COLO668 (cell line): ENCODE data around the gene CPSF4L.
A peak's percentile ranks its signal among the peaks of the same experiment; 100 is the strongest.

ENCODE experiments used
- DNase-seq: peaks from one replicate; lab custom pipeline; 2025; ENCODE audit not compliant: unreplicated experiment; lab: John Stamatoyannopoulos, UW

The CPSF4L gene

DNA sequence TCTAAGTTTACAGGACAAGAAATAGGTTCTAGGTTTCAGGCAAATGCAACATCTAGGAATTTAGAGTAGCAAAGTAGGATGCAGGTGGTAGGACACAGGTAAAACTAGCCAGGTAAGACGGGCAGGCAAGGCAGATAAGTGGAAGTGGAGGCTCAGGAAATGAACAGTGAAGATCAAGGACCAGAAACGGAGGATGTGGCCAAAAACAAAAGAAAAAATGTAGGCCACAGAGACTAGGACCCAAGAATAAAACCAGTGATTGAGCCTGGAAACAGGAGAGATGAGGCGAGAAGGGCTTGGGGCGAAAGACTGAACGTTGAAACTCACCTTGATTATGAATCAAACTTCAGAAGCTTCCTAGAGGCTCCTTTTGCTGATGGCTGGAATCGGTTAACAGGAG is 24.0 kb downstream of the CPSF4L start:
- no peak for DNase-seq

DNA sequence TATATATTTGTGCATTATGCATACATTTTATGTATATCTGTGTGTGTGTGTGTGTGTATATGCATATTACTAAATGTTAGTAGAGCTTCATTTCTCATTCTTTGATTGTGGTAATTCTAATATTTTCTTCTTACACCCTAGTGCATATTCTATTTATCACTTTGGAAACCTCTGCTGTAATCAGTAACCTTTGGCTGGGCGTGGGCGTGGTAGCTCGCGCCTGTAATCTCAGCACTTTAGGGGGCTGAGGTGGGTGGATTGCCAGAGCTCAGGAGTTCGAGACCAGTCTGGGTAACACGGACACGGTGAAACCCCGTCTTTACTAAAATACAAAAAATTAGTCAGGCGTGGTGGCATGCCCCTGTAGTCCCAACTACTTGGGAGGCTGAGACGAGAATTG is 26.9 kb downstream of the CPSF4L start:
- no peak for DNase-seq

DNA sequence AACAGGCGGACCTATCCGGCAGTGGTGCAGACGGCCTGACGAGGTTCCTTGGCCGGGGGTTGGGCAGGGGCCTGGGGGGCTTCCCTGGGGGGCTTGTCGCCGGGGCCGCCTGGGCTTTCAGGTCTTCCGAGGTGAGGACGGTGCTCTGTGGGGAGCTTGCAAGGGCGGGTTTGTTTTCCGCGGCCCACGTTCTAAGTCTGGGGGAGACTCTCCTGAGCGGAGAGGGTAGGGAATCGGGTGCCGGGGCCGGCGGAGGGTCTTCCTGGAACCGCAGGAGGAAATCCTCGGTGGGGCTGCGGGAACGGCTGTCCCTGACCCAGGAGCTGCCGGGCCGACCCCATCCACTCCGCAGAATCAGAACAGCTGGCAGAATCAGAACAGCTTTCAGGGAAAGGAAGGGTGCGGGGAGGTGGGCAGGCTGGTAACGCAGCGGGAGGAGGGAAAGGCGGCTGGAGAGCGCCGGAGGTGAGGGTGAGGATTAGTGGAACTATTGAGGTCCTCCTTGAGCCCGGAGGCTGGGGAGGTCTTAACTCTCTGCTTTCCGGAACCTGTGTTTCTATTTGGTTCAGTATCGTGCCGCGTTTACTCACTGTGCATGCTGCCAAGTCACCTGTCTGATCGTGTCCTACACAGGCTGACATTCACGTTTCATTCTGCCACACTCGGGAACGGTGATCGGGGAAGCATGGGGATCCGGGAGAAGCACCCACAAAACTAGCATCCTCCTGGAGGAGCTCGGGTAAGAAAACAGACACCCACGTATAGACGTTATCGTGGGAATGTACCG is 28.9 kb downstream of the CPSF4L start:
- peak; percentile 51 for DNase-seq

DNA sequence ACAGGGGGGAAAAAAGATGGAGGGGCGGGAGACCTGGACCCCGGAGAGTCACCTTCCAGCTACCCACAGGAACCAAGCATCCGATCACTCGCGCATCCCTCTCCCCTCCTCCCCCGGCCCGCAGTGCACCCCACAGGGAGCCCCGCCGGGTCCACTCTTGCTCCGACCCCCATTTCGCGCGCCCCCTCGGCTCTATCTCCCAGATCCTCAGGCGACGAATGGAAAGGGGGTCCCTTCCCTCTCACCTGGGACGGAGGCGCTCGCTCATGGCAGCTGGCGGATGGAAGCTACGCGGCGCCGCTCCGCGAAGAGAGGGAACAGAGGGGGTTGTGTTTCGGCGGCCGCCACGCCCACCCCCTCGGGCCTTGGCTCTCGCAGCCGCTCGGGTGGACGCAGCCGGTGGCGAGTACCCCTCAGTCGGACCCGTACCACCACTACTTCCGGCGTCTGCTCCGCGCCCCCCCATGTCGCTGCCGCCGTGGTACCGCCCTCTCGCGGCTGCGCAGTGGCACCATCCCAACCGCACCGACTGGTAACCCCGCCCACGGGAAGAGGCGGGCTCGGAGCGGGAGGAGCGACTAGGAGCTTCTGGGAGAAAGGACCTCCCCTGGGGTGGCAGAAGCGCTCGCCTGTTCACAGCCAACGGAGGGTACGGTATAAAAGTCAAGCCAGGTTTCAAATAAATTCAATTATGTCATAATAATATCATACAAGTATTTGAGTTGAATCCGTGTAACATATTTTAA is 29.7 kb downstream of the CPSF4L start:
- DNase-seq = peak; percentile 91

DNA sequence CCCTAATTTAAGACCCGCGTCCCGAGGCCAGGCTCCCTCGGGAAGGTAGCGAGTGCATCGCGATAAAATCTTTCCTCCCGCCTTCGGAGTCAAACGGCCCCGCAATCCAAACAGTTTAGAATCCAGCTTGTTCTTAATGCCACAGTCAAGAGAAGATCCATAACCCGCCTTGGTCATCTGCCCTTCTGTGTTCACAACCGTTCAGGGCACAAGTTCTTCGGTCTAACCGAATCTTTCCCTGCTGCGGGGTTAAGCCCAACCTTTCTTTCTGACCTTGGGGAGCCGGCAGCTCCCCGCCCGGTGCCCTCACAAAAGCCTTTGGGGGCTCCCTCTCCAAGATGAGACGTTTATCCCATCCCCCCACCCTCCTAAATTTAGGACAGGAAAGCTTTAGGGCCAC is 30.3 kb downstream of the CPSF4L start:
- no peak for DNase-seq

DNA sequence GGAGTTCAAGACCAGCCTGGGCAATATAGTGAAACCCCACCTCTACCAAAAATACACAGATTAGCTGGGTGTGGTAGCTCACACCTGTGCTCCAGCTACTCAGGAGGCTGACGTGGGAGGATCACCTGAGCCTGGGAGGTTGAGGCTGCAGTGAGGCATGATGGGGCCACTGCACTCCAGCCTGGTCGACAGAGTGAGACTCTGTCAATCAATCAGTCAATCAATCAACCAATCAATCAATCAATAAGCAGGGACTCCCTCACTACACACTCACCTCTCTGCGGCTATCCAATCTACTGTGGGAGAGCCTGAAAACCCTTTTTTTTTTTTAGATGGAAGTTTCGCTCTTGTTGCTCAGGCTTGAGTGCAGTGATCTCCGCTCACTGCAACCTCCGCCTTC is 31.6 kb downstream of the CPSF4L start:
- DNase-seq = no peak

DNA sequence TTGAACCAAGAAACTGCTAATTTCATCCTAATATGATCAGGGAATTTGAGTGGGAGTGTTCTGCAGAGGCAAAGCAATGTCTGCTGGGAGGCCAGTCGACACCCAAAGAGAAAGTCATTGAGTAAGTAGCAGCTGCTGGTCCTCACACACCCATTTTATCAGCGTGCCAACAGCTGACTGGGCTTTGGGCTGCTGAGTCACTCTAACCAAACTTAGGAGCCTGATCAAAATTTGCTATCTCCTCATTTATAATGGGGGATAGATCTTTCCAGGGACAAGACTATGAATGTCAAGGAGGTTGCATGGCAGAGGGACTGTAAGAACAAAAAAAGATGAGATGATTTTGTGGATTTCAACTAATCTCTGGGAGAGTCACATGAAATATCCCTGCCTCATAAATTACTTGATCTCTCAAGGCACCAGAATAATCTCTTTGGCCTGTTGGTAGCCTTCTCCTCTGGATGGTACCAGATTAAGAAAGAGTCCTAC is 32.9 kb downstream of the CPSF4L start:
- peak; percentile 40 for DNase-seq

DNA sequence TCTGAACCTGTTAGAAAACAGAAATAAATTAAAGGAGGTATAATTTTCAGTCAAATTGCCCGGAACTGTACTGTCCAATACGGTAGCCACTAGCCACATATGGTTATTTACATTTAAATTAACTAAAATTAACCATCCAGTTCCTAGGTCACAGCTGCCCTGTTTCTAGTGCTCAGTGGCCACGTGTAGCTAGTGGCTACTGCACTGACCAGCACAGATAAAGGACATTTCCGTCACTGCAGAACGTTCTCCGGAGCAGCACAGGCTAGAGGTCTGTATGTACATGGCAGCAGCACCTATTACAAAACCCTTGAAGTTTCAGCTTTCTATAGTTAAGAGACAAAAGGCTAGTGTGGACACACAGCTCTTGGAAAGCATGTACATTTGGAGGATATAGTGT is 33.7 kb downstream of the CPSF4L start:
- no peak for DNase-seq

DNA sequence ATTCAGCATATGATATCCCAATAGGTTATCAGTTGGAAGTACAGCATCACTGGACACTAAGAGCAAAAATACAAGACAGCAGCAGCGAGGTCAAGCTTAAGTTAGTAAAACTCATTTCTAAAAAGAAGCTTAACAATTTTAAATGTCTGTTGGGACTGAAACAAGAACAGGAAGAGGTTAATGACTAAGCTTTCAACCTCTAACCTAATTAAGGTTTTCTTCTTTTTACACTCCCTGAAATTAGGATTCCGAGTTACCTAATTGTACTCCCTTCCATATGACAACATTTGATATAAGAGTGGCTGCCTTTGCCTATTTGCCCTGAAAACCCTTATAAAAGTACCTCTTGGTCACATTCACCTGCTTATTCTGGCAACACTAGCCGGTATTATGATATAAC is 34.3 kb downstream of the CPSF4L start:
- DNase-seq = no peak

DNA sequence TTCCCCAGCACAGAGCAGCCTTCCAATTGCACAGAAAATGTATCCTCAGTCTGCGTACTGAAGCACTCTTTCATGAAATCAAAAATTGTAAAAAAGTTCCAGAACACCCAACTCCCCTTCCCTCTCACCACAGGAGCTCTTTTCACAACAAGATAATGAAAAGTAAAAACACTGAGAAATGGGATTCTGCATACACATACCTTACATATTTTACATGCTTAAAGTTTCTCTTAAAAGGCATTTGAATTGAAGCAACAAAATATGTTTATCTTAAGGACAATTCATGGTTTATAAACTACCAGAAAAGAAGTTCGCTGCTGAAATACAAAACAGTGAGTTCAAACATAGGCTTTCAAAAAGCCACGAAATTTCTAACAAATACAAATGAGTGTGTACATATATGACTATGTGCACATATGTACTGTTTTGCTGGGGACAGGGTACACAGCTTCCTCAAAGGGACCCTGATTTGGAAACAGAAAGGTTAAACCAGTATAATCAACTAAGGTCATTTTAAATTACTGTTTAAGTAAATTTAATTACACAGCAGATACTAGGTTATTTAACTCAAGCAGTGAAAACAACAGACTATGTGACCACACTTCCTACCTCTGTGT is 35.0 kb downstream of the CPSF4L start:
- DNase-seq = no peak

DNA sequence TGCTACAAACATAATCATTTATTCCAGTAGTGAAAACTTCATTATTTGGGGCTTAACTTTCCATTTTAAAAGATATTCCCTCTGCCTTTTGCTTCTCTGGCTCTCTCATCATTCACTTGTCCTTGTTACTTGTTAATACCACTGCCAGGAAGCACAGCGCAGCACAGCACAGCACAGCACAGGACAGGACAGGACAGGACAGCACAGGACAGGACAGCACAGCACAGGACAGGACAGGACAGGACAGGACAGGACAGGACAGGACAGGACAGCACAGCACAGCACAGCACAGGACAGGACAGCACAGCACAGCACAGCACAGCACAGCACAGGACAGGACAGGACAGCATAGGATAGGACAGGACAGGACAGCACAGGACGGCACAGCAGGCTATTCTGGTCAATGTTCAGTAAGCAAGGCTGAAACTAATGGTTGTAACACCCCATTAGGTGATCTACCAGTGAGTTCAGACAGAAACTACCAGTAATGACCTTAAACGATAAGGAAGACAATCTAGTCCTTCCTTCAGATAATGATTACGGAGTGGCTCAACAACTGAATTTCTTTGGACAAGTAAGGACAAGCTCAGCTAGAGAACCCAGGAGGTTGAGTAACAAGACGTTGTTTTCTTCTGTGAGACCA is 36.9 kb downstream of the CPSF4L start:
- no peak for DNase-seq

DNA sequence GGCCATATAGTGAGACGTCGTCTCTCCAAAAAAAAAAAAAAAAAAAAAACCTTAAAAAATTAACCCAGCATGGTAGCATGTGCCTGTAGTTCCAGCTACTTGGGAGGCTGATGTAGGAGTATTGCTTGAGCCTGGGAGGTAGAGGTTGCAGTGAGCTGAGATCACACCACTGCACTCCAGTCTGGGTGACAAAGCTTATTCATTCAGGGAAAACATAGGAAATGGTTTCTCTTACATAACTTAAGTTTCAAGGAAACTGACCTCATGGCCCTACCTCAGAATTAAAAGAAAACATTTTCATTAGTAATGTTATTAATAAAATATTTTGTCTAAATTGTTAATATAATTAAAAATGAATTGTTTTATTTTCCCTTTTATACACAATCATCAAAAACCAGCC is 37.4 kb downstream of the CPSF4L start:
- DNase-seq = no peak

DNA sequence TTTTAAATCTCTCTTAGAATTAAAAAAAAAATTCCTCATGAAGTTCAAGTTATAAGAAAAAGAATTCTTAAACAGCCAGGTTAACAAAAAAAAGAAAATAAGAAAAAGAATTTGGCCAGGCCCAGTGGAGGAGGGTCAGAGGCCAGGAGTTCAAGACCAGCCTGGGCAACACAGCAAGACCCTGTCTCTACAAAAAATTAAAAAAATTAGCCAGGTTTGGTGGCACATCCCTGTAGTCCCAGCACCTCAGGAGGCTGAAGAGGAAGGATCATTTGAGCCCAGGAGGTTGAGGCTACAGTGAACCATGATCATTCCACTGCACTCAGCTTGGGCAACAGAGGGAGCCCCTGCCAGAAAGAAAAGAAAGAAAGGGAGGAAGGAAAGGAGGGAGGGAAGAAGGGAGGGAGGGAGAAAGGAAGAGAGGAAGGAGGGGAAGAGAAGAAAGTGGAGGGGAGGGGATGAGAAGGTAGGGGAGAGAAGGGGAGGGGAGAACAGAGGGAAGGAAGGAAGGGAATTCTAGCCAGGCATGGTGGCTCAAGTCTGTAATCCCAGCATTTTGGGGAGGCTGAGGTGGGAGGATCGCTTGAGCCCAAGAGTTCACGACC is 38.0 kb downstream of the CPSF4L start:
- DNase-seq = no peak

DNA sequence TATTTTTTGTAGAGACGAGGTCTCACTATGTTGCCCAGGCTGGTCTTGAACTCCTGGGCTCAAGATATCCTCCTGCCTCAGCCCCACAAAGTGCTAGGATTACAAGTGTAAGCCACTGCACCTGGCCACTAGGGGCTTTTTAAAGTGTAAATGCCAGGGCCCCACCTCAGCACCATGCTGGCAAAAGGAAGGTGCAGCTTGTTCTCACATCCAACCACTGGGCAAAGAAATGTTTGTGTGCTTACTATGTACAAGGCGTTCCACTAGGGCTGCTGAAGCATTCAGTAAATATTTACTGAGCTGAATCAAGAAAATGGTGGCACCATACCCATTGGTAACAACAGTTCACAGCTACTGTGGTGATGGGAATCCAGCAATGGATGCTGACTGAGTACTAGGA is 46.2 kb downstream of the CPSF4L start:
- DNase-seq = peak; percentile 17

DNA sequence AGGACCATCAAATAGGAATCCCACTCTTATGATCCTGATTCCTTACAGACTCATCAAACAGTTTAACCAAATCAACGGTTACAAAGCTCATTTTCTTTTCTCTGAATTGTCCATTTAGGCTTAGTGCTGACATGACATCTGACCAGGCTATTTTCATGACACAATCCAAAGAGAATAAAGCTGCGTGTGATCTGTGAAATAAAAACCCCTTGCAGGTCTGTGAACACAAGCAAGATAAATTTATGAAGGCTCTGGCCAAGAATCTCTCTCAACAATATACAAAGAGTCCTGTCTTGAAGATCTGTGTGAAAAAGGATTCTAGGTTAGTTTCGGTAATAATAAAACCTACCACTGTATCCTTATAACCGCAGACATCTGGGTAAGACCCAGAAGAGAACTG is 46.8 kb downstream of the CPSF4L start:
- no peak for DNase-seq

DNA sequence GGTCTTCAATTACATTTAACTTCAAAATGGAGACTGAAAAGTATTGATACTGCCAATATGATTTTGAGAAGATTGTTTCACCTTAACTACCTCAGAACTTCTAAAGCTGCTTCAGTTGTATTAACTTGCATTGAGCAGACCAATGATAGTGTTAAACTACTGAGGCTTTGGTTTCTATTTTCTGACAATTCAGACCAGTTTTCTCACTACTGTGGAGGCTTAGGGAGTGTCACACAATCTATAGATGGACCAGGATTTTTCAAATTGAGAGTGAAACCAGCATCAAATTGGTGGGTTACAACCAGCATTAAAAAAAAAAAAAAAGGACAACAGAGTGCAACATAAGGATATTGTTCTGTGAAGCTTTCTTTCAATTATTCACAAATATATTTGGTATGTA is 47.7 kb downstream of the CPSF4L start:
- no peak for DNase-seq

DNA sequence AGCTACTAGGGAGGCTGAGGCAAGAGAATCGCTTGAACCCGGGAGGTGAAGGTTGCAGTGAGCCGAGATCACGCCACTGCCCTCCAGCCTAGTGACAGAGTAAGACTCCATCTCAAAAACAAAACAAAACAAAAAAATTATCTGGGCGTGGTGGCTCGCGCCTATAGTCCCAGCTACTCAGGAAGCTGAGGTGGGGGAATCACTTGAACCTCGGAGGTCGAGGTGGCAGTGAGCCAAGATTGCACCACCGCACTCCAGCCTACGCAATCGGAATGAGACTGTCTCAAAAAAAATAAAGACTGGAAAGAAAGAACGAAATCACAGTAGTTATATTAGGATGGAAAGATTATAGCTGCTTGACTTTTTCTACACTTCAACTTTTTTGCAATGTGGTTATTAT is 49.9 kb downstream of the CPSF4L start:
- DNase-seq = no peak

DNA sequence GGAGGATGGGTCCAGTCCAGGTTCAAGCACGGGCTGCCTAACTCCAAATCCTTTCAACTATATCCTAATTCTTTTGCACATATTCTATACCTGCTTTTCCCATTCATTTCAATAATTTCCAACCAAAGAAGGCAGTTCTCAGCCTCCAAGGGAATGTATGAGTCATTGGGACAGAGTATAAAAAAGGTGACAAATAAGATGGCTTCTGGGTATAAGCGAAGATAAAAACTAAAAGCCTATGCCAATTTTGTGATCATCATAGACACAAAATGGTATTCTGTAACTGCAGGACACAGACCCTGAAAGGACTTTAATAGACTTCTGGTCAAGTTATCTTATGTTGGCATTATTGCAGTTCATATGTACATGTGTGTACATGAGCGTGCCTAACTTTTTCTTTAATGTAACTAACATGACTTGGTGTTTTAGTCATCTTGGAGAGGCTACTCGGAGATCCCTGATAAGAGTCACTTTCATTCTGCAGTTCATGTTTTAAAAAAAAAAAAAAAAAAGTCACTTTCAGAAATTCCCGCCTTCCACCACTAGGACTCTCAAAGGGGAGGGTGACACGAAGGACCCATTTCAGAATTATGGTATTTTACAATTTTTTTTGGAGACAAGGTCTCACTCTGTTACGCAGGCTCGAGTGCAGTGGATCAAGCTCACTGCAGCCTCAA is 51.5 kb downstream of the CPSF4L start:
- DNase-seq = no peak

DNA sequence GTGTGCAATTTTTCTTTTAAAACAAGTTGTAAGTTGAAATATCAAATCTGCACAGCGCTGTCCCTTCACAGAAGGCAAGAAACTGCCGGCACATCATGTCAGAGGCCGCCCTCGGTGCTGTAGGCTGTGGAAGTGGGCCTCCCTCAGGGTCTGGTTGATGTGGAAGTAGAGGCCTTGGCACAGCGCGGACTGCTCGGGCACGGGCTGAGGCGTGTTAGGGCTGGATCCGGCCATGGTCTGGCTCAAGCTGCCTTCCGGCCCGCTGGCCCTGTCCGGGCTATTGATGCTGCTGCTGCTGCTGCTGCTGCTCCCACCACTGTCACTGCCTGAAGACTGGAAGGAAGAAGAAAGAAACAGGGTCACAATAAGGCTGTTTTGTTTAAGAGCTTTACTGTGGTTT is 52.2 kb downstream of the CPSF4L start:
- no peak for DNase-seq

DNA sequence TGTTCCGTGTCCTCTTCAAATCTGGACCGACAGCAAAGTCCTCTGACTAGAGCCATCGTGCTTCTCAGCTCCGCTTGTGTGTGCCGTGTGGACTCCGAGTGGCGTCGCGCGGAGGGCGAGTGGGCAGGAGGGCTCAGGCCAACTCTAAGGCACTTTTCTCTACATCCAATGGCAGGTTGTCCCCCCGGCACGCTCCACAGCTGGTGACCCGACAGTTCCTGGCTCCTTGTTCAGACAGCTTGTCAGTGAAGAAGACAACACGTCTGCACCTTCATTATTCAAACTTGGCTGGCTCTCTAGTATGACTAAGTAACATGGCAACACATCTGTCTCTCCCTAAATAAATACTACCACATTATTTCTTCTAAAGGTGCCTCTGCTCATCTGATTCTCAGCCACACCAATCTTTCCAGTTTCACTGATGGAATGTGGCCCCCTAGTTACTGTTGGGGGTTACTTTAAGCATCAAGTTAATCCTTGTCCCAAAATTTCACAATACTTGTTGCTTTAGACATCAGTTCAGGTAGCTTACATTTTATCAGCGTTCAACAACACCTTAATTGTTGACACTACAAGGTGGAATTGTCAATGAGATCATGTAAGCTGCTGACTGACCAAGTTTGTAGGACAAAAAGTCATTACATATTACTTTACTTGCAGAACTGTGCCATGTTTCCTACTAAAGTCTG is 53.4 kb downstream of the CPSF4L start:
- no peak for DNase-seq
